OCI-LY7 (cell line): ENCODE measurements around the gene FAAP100. TPM values are rescaled to one million over a fixed set of nuclear protein-coding genes. Genes with fewer than 3 reads are reported as not detected.

Experiments
- BruUV-seq: library from RNA; stranded (reverse); fragments of 400-500 nt; replicated peaks from 2 replicates; lab custom pipeline; 2021; lab: Mats Ljungman, UMichigan
- CTCF ChIA-PET: fragments of 300-600 bp; sonication (Branson Sonifier 250); formaldehyde crosslinking; loops from one replicate; lab custom pipeline; 2022; ENCODE audit warnings: antibody characterized with exemption; ENCODE audit not compliant: unreplicated experiment; lab: Charles Lee
- POLR2A ChIA-PET: fragments of 300-600 bp; sonication (Branson Sonifier 250); formaldehyde crosslinking; loops from one replicate; lab custom pipeline; 2022; ENCODE audit warnings: antibody characterized with exemption; lab: Charles Lee
- DNase-seq: peaks from one replicate; pipeline ENCODE4 v3.0.0-alpha.2; 2015; ENCODE audit warnings: low spot score
- H2AFZ ChIP-seq: fragments of 200-600 bp; sonication (generic), shearing (Covaris generic); 2 replicates; pipeline ENCODE4 v1.6.1; 2014; ENCODE audit warnings: mild to moderate bottlenecking, antibody characterized with exemption, low read length, moderate library complexity
- H3K27ac ChIP-seq: fragments of 200-600 bp; sonication (generic); 2 replicates; pipeline ENCODE4 v1.5.1; 2014; ENCODE audit warnings: mixed run types, low read depth, mild to moderate bottlenecking, moderate library complexity, low read length, inconsistent platforms; ENCODE audit not compliant: poor library complexity, severe bottlenecking
- H3K36me3 ChIP-seq: fragments of 200-600 bp; sonication (generic); 2 replicates; pipeline ENCODE4 v1.6.1; 2014; ENCODE audit warnings: mild to moderate bottlenecking, antibody characterized with exemption, low read length, moderate library complexity, mixed read lengths; ENCODE audit not compliant: insufficient read depth
- H3K4me1 ChIP-seq: fragments of 200-600 bp; sonication (generic); 2 replicates; pipeline ENCODE4 v1.5.1; 2014; ENCODE audit warnings: mild to moderate bottlenecking, low read length; ENCODE audit not compliant: insufficient read depth, poor library complexity, severe bottlenecking
- H3K4me2 ChIP-seq: fragments of 200-600 bp; sonication (generic); 2 replicates; pipeline ENCODE4 v1.6.1; 2014; ENCODE audit warnings: mild to moderate bottlenecking, low read length
- H3K4me3 ChIP-seq: fragments of 200-600 bp; sonication (generic); 2 replicates; pipeline ENCODE4 v1.5.1; 2014; ENCODE audit warnings: mild to moderate bottlenecking, low read depth, low read length; ENCODE audit not compliant: poor library complexity, severe bottlenecking
- H3K79me2 ChIP-seq: fragments of 200-600 bp; sonication (generic); 2 replicates; pipeline ENCODE4 v1.6.1; 2016; ENCODE audit warnings: low read depth, mild to moderate bottlenecking, low read length, moderate library complexity, mixed read lengths; ENCODE audit not compliant: insufficient read depth
- H3K9me2 ChIP-seq: fragments of 200-600 bp; sonication (generic); 2 replicates; pipeline ENCODE4 v1.6.1; 2016; ENCODE audit warnings: mild to moderate bottlenecking, low read length, mixed read lengths; ENCODE audit not compliant: insufficient read depth
- H3K9me3 ChIP-seq: fragments of 200-600 bp; sonication (generic); 2 replicates; pipeline ENCODE4 v1.6.1; 2014; ENCODE audit warnings: mild to moderate bottlenecking, mixed run types, low read length, mixed read lengths
- H4K20me1 ChIP-seq: fragments of 200-600 bp; sonication (generic); 2 replicates; pipeline ENCODE4 v1.6.1; 2014; ENCODE audit warnings: mild to moderate bottlenecking, antibody characterized with exemption, low read length, moderate library complexity, mixed read lengths; ENCODE audit not compliant: insufficient read depth
- EZH2phosphoT487 ChIP-seq: fragments of 200-600 bp; sonication (generic); IDR thresholded peaks from 2 replicates; pipeline ENCODE4 v1.6.1; 2018; ENCODE audit warnings: low read depth, borderline replicate concordance, mild to moderate bottlenecking, mixed run types, antibody characterized with exemption, low read length, moderate library complexity, mixed read lengths
- intact Hi-C: fragments of 100-400 bp; cut with micrococcal nuclease; formaldehyde crosslinking; loops from one replicate; pipeline ENCODE4 v1.10.0; 2022; ENCODE audit not compliant: unreplicated experiment
- total RNA-seq, 2 experiments: library from RNA; depleted of rRNA in 1 of 2; stranded (reverse); fragments of >200 nt in 1 of 2; shearing (Covaris generic) in 1 of 2; gene quantifications; 2 replicates each; pipeline ENCODE4 v1.2.3, GENCODE V29; 2014 to 2022
- TF ChIP-seq, protein P1 (sequence below): fragments of 200-600 bp; sonication (generic); conservative IDR thresholded peaks from 2 replicates; pipeline ENCODE4 v1.5.1; 2014; ENCODE audit warnings: mild to moderate bottlenecking, antibody characterized with exemption, low read length, moderate library complexity, mixed read lengths

The FAAP100 gene
- total RNA-seq, 2 experiments from 2014 or later: 65.2 to 74.2 TPM

DNA sequence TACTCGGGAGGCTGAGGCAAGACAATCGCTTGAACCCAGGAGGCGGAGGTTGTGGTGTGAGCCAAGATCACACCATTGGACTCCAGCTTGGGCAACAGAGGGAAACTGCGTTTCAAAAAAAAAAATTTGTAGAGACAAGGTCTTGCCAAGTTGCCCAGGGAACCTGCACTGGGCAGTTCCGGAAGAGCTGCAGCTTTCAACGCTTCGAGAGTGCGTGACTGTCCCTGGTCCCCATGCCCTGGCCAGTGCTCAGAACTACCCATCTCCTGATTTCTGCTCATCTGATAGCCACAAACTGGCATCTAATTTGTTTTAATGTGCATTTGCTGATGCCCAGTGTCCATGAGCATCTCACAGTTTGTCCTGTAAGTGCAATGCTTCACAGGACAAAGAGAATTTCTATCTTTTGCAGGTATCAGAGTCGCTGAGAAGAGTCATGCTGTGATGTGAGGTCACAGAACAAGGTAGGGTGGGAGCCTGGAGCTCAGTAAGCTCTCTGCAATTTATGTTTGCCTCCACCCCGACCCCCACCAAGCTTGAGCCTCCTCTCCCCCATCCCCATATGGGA is 43.4 kb downstream of the FAAP100 start:
- Histone ChIP-seq H3K4me3 (peak overlapping the region; percentile 90), H3K9me2 (no peaks in the 10 kb centered on the region), H3K27ac (no peak overlapping the region), H3K36me3 (peaks cover 42% of the 10 kb centered on the region), H3K9me3 (no peaks in the 10 kb centered on the region), H3K4me1 (peaks cover 23% of the 10 kb centered on the region), H3K4me2 (peak overlapping the region; percentile 97), H2AFZ (no peak overlapping the region), H4K20me1 (peaks cover 34% of the 10 kb centered on the region), H3K79me2 (peaks cover 33% of the 10 kb centered on the region)
- intact Hi-C loops: no loop called here
- CTCF ChIA-PET: no interaction called here
- POLR2A ChIA-PET: interaction anchor here (1.4 to 1.7 kb wide), 2 partner anchors 9 to 19 kb away, joined by 5 to 7 read pairs; no protein-coding TSS in a partner anchor
- BruUV-seq: no TSS peak
- peak; percentile 30 for DNase-seq
- TF ChIP-seq, protein P1, sequence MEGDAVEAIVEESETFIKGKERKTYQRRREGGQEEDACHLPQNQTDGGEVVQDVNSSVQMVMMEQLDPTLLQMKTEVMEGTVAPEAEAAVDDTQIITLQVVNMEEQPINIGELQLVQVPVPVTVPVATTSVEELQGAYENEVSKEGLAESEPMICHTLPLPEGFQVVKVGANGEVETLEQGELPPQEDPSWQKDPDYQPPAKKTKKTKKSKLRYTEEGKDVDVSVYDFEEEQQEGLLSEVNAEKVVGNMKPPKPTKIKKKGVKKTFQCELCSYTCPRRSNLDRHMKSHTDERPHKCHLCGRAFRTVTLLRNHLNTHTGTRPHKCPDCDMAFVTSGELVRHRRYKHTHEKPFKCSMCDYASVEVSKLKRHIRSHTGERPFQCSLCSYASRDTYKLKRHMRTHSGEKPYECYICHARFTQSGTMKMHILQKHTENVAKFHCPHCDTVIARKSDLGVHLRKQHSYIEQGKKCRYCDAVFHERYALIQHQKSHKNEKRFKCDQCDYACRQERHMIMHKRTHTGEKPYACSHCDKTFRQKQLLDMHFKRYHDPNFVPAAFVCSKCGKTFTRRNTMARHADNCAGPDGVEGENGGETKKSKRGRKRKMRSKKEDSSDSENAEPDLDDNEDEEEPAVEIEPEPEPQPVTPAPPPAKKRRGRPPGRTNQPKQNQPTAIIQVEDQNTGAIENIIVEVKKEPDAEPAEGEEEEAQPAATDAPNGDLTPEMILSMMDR: no peak
- TF ChIP-seq EZH2phosphoT487: no peak

DNA sequence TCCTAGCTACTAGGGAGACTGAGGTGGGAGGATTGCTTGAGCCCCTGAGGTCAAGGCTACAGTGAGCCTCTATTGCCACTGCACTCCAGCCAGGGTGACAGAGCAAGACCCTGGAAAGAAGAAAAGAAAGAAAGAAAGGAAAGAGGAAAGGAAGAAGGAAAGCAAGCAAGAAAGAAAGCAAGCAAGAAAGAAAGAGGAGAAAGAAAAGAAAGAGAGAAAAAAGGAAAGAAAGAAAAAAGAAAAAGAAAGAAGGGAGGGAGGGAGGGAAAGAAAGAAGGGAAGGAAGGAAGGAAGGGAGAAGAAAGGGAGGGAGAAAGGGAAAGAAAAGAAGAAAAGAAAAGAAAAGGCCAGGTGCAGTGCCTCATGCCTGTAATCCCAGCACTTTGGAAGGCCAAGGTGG is 48.5 kb downstream of the FAAP100 start:
- H2AFZ ChIP-seq: no peak overlapping the region
- H3K79me2 ChIP-seq: no peaks in the 10 kb centered on the region
- H3K4me2 ChIP-seq: no peak overlapping the region
- TF ChIP-seq, protein P1: no peak
- no peak for TF ChIP-seq EZH2phosphoT487
- H3K36me3 ChIP-seq: peaks cover 3% of the 10 kb centered on the region
- H4K20me1 ChIP-seq: no peaks in the 10 kb centered on the region
- ChIA-PET CTCF (no interaction called here), POLR2A (no interaction called here)
- no peaks in the 10 kb centered on the region for H3K9me3 ChIP-seq
- H3K9me2 ChIP-seq: no peaks in the 10 kb centered on the region
- H3K4me1 ChIP-seq: no peaks in the 10 kb centered on the region
- intact Hi-C loops: no loop called here
- H3K4me3 ChIP-seq: no peak overlapping the region
- no TSS peak for BruUV-seq
- no peak overlapping the region for H3K27ac ChIP-seq
- DNase-seq: no peak

DNA sequence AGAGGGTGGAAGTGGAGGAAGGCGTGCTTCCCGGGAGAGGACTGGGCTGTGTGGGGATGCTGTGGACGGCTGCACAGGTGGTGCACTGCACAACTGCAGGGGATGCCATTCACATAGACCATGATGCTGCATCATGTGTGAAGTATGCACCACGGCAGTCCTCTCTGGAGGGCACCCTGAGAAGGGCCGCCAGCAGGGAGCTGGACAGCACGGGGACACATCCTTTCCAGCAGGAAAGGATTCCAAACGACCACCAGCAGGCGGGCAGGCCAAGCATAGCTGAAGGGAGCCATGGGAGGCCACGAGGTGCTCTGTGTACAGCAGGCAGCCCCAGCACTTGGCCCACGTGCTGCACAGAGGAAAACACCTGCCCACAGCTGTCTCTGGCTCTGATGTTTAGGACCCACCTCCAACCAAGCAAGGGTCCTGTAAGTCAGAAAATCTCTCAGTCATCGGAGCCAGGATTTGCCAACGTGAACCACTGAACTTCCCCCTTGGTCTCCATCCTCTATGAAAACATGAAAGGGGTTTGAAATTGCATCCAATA is 49.6 kb downstream of the FAAP100 start:
- TF ChIP-seq EZH2phosphoT487: no peak
- TF ChIP-seq, protein P1: no peak
- Histone ChIP-seq H2AFZ (no peak overlapping the region), H3K4me3 (no peak overlapping the region), H3K4me2 (no peak overlapping the region), H4K20me1 (no peaks in the 10 kb centered on the region), H3K36me3 (no peaks in the 10 kb centered on the region), H3K27ac (no peak overlapping the region), H3K9me3 (no peaks in the 10 kb centered on the region), H3K9me2 (no peaks in the 10 kb centered on the region), H3K4me1 (no peaks in the 10 kb centered on the region), H3K79me2 (no peaks in the 10 kb centered on the region)
- intact Hi-C loops: no loop called here
- ChIA-PET POLR2A (interaction anchor here (0.6 kb wide), 1 partner anchor 125 kb away, joined by 3 read pairs; no protein-coding TSS in a partner anchor), CTCF (no interaction called here)
- DNase-seq: no peak
- BruUV-seq: no TSS peak
